ENCODE data around the gene NTMT1. TPM values are rescaled to one million over a fixed set of nuclear protein-coding genes. Genes with fewer than 3 reads are reported as not detected.
A peak's percentile ranks its signal among the peaks of the same experiment; 100 is the strongest.

The NTMT1 gene
- total and polyA plus RNA-seq, 9 of the 15 experiments (the other 6 are each of a cell fraction or from before 2014, with no cell fraction given) = 42.1 to 116 (median 74.7) TPM

DNA sequence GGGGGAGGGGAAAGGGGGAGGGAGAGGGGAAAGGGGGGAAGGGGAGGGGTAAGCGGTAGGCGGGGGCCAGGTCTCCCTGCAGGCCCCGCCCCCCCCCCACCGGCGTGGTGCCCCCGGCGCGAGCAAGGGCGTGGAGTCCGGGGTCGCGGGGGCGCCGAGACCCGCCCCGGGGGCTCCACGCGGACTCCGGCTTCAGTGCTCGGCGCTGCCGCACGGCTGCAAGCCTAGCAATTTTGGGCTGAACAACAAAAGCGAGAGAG is 15.8 kb upstream of the NTMT1 start:
- H3K9me1 ChIP-seq (ENCODE audit: control insufficient read depth, insufficient read depth, low read length) = no peaks in the 10 kb centered on the region
- no TSS peak for BruUV-seq (replicated peaks)
- no peaks in the 10 kb centered on the region for H3K9me3 ChIP-seq (replicated peaks; ENCODE audit: control insufficient read depth, insufficient read depth, low read depth, low read length)
- no peaks in the 10 kb centered on the region for H3K79me2 ChIP-seq (ENCODE audit: control insufficient read depth, insufficient read depth, low read length)
- H3K27me3 ChIP-seq (ENCODE audit: control insufficient read depth in 2 of 2, insufficient read depth in 2 of 2, low read length in 2 of 2) = peaks cover 4 to 34% of the 10 kb centered on the region in 2 experiments; a peak in 4 of 5 replicates
- H3K36me3 ChIP-seq (ENCODE audit: control insufficient read depth, insufficient read depth, low read length) = no peaks in the 10 kb centered on the region
- peak overlapping the region; percentile 74; the same call in 2 of the 3 replicates for H3K27ac ChIP-seq (ENCODE audit: extremely low read depth, low read depth, low read length)
- peak overlapping the region; percentile 98; the same call in 1 of the 2 replicates for H3K4me2 ChIP-seq (ENCODE audit: insufficient read depth, low read length)
- H4K20me1 ChIP-seq (replicated peaks; ENCODE audit: control insufficient read depth, insufficient read depth, low read length) = 0 out of 2 replicates have a peak, but pooled peaks cover 10% of the 10 kb centered on the region
- in situ Hi-C loops (cut with MboI) (loop anchor here (25.0 kb wide), 1 partner anchor 273 kb away; no protein-coding TSS in a partner anchor), intact Hi-C loops (cut with micrococcal nuclease) (loop anchor here (1.0 to 5.0 kb wide), 4 partner anchors 288 to 471 kb away; no protein-coding TSS in a partner anchor)
- ChIA-PET POLR2A (no interaction called here), CTCF (ENCODE audit: low intra/inter-chr PET ratio) (interaction anchor here (0.6 to 3.3 kb wide), 12 partner anchors 15 to 653 kb away, joined by 3 to 53 read pairs (median 4); no protein-coding TSS in a partner anchor)
- WGBS (ENCODE audit: insufficient coverage, low coverage, missing lambda C conversion rate) = 4% methylated on average over 9 of the region's 24 CpGs
- H3K4me1 ChIP-seq (replicated peaks in 1 of 2; ENCODE audit: control insufficient read depth in 2 of 2, insufficient read depth in 2 of 2, low read length in 2 of 2) = peaks cover 11 to 66% of the 10 kb centered on the region in 2 experiments; a peak in 4 of 5 replicates
- H2AFZ ChIP-seq (ENCODE audit: low read depth, low read length) = peak overlapping the region; percentile 94
- FAIRE-seq = no peak
- DNase-seq (ENCODE audit: extremely low read depth in 1 of 4, low spot score in 3 of 4) = peak in 1 of 4 experiments; percentile 78
- peak overlapping the region; percentile 64 for H3K4me3 ChIP-seq
- ATAC-seq = no peak
- H3K9ac ChIP-seq (ENCODE audit: insufficient read depth in 1 of 2, low read depth in 2 of 2, low read length in 2 of 2) = peak overlapping the region; percentile 74 to 90; a peak in 3 of 4 replicates
- TF ChIP-seq KDM2B (CRISPR knock-in tag; IDR thresholded peaks at IDR 0.05) = 0 out of 2 replicates have a peak, but pooled peaks have one; percentile 59
- no peak for TF ChIP-seq TFAM (CRISPR knock-in tag; conservative IDR thresholded peaks at IDR 0.05)
- TF ChIP-seq PCBP1 (IDR thresholded peaks at IDR 0.05; ENCODE audit: low read depth, low read length, poor library complexity, severe bottlenecking) = peak; percentile 98
- no peak for TF ChIP-seq HDGF (IDR thresholded peaks at IDR 0.05)
- no peak for TF ChIP-seq FOXP1 (CRISPR knock-in tag; IDR thresholded peaks at IDR 0.05)
- TF ChIP-seq PHF8 (IDR thresholded peaks at IDR 0.05; ENCODE audit: borderline replicate concordance, low read length) = no peak
- TF ChIP-seq, protein P1, sequence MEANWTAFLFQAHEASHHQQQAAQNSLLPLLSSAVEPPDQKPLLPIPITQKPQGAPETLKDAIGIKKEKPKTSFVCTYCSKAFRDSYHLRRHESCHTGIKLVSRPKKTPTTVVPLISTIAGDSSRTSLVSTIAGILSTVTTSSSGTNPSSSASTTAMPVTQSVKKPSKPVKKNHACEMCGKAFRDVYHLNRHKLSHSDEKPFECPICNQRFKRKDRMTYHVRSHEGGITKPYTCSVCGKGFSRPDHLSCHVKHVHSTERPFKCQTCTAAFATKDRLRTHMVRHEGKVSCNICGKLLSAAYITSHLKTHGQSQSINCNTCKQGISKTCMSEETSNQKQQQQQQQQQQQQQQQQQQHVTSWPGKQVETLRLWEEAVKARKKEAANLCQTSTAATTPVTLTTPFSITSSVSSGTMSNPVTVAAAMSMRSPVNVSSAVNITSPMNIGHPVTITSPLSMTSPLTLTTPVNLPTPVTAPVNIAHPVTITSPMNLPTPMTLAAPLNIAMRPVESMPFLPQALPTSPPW (CRISPR knock-in tag; IDR thresholded peaks at IDR 0.05) = peak; percentile 96
- no peak for TF ChIP-seq TARDBP (IDR thresholded peaks at IDR 0.05)
- TF ChIP-seq ZNF12 (CRISPR knock-in tag; IDR thresholded peaks at IDR 0.05) = 0 out of 2 replicates have a peak, but pooled peaks have one; percentile 10
- 0 out of 2 replicates have a peak, but pooled peaks have one; percentile 31 for TF ChIP-seq ZNF395 (CRISPR knock-in tag; IDR thresholded peaks at IDR 0.05)
- TF ChIP-seq, protein P2, sequence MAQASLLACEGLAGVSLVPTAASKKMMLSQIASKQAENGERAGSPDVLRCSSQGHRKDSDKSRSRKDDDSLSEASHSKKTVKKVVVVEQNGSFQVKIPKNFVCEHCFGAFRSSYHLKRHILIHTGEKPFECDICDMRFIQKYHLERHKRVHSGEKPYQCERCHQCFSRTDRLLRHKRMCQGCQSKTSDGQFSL (CRISPR knock-in tag; IDR thresholded peaks at IDR 0.05) = no peak
- TF ChIP-seq, protein P2 (tag; IDR thresholded peaks at IDR 0.05) = peak in 1 of 2 experiments; percentile 86; a peak in 2 of 4 replicates
- peak; percentile 66 for TF ChIP-seq PCBP2 (IDR thresholded peaks at IDR 0.05; ENCODE audit: low read depth, low read length, poor library complexity, severe bottlenecking)
- TF ChIP-seq SNRNP70 (optimal IDR thresholded peaks at IDR 0.05; ENCODE audit: low read depth, low read length) = no peak
- TF ChIP-seq, protein P3, sequence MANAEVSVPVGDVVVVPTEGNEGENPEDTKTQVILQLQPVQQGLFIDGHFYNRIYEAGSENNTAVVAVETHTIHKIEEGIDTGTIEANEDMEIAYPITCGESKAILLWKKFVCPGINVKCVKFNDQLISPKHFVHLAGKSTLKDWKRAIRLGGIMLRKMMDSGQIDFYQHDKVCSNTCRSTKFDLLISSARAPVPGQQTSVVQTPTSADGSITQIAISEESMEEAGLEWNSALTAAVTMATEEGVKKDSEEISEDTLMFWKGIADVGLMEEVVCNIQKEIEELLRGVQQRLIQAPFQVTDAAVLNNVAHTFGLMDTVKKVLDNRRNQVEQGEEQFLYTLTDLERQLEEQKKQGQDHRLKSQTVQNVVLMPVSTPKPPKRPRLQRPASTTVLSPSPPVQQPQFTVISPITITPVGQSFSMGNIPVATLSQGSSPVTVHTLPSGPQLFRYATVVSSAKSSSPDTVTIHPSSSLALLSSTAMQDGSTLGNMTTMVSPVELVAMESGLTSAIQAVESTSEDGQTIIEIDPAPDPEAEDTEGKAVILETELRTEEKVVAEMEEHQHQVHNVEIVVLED (CRISPR knock-in tag; IDR thresholded peaks at IDR 0.05) = no peak
- TF ChIP-seq NEUROD1 (IDR thresholded peaks at IDR 0.05; ENCODE audit: borderline replicate concordance, low read depth, low read length, partially characterized antibody) = no peak
- 0 out of 2 replicates have a peak, but pooled peaks have one; percentile 65 for TF ChIP-seq RBM14 (IDR thresholded peaks at IDR 0.05; ENCODE audit: borderline replicate concordance, insufficient read depth, low read depth, low read length)

Measured in K562 (cell line).